Measurements from ENCODE around the gene SPATA32.
"Not testable (repeated sequence)": the region's sequence is repeated elsewhere in the genome, so short reads cannot be mapped to it uniquely, and the experiment has no call there.

SPATA32 gene

GRCh38 chr17:45255358-45255757 lies 6.5 kb downstream of the SPATA32 start:
- Mint-ChIP-seq H3K36me3 (ENCODE audit: low read depth) (peaks cover 11% of the 10 kb centered on the region), H3K27me3 (ENCODE audit: low read depth) (no peaks in the 10 kb centered on the region), H3K4me3 (no peak overlapping the region), H3K9me3 (no peaks in the 10 kb centered on the region), H3K4me1 (ENCODE audit: low read depth) (peaks cover 25% of the 10 kb centered on the region), H3K27ac (peak overlapping the region; percentile 10)
- DNase-seq (ENCODE audit: low spot score): no peak

GRCh38 chr17:45253879-45254278 lies 8.0 kb downstream of the SPATA32 start:
- H3K27ac Mint-ChIP-seq: peak overlapping the region; percentile 27
- H3K4me1 Mint-ChIP-seq (ENCODE audit: low read depth): peaks cover 31% of the 10 kb centered on the region
- no peaks in the 10 kb centered on the region for H3K9me3 Mint-ChIP-seq
- no peak for DNase-seq (ENCODE audit: low spot score)
- H3K36me3 Mint-ChIP-seq (ENCODE audit: low read depth): peaks cover 21% of the 10 kb centered on the region
- H3K27me3 Mint-ChIP-seq (ENCODE audit: low read depth): no peaks in the 10 kb centered on the region
- H3K4me3 Mint-ChIP-seq: no peak overlapping the region

- not testable (repeated sequence) for H3K4me3 Mint-ChIP-seq; H3K27me3 Mint-ChIP-seq (ENCODE audit: low read depth); H3K9me3 Mint-ChIP-seq; DNase-seq (ENCODE audit: low spot score)
- Mint-ChIP-seq H3K4me1 (ENCODE audit: low read depth) (peaks cover 38% of the 10 kb centered on the region), H3K36me3 (ENCODE audit: low read depth) (peaks cover 28% of the 10 kb centered on the region), H3K27ac (peak overlapping the region; percentile 28)
Observed at GRCh38 chr17:45253237-45253636, 8.7 kb downstream of the SPATA32 start.

GRCh38 chr17:45251931-45252330 lies 10.0 kb downstream of the SPATA32 start:
- H3K27ac Mint-ChIP-seq: no peak overlapping the region
- no peaks in the 10 kb centered on the region for H3K27me3 Mint-ChIP-seq (ENCODE audit: low read depth)
- H3K4me3 Mint-ChIP-seq: no peak overlapping the region
- peaks cover 31% of the 10 kb centered on the region for H3K36me3 Mint-ChIP-seq (ENCODE audit: low read depth)
- peaks cover 38% of the 10 kb centered on the region for H3K4me1 Mint-ChIP-seq (ENCODE audit: low read depth)
- no peaks in the 10 kb centered on the region for H3K9me3 Mint-ChIP-seq
- no peak for DNase-seq (ENCODE audit: low spot score)

GRCh38 chr17:45248132-45248957 lies 13.5 kb downstream of the SPATA32 start:
- DNase-seq (ENCODE audit: low spot score): peak; percentile 76
- Mint-ChIP-seq H3K27me3 (ENCODE audit: low read depth) (no peaks in the 10 kb centered on the region), H3K36me3 (ENCODE audit: low read depth) (peaks cover 55% of the 10 kb centered on the region), H3K4me1 (ENCODE audit: low read depth) (peaks cover 46% of the 10 kb centered on the region), H3K27ac (peak overlapping the region; percentile 85), H3K9me3 (no peaks in the 10 kb centered on the region), H3K4me3 (peak overlapping the region; percentile 84)

GRCh38 chr17:45247429-45248131 lies 14.3 kb downstream of the SPATA32 start:
- H3K36me3 Mint-ChIP-seq (ENCODE audit: low read depth): peaks cover 60% of the 10 kb centered on the region
- peak; percentile 97 for DNase-seq (ENCODE audit: low spot score)
- H3K27ac Mint-ChIP-seq: peak overlapping the region; percentile 94
- no peaks in the 10 kb centered on the region for H3K9me3 Mint-ChIP-seq
- peaks cover 43% of the 10 kb centered on the region for H3K4me1 Mint-ChIP-seq (ENCODE audit: low read depth)
- peak overlapping the region; percentile 85 for H3K4me3 Mint-ChIP-seq
- no peaks in the 10 kb centered on the region for H3K27me3 Mint-ChIP-seq (ENCODE audit: low read depth)

- peak overlapping the region; percentile 85 for H3K4me3 Mint-ChIP-seq
- peaks cover 41% of the 10 kb centered on the region for H3K4me1 Mint-ChIP-seq (ENCODE audit: low read depth)
- no peaks in the 10 kb centered on the region for H3K27me3 Mint-ChIP-seq (ENCODE audit: low read depth)
- peak overlapping the region; percentile 94 for H3K27ac Mint-ChIP-seq
- H3K9me3 Mint-ChIP-seq: no peaks in the 10 kb centered on the region
- H3K36me3 Mint-ChIP-seq (ENCODE audit: low read depth): peaks cover 65% of the 10 kb centered on the region
- DNase-seq (ENCODE audit: low spot score): no peak
Observed at GRCh38 chr17:45246861-45247428, 14.9 kb downstream of the SPATA32 start.

- H3K27me3 Mint-ChIP-seq (ENCODE audit: low read depth): no peaks in the 10 kb centered on the region
- H3K9me3 Mint-ChIP-seq: no peaks in the 10 kb centered on the region
- H3K4me3 Mint-ChIP-seq: peak overlapping the region; percentile 85
- DNase-seq (ENCODE audit: low spot score): no peak
- peak overlapping the region; percentile 94 for H3K27ac Mint-ChIP-seq
- peaks cover 40% of the 10 kb centered on the region for H3K4me1 Mint-ChIP-seq (ENCODE audit: low read depth)
- peaks cover 65% of the 10 kb centered on the region for H3K36me3 Mint-ChIP-seq (ENCODE audit: low read depth)
Observed at GRCh38 chr17:45246338-45246737, 15.6 kb downstream of the SPATA32 start.

- DNase-seq (ENCODE audit: low spot score): no peak
- peaks cover 37% of the 10 kb centered on the region for H3K4me1 Mint-ChIP-seq (ENCODE audit: low read depth)
- no peak overlapping the region for H3K4me3 Mint-ChIP-seq
- H3K27me3 Mint-ChIP-seq (ENCODE audit: low read depth): no peaks in the 10 kb centered on the region
- H3K36me3 Mint-ChIP-seq (ENCODE audit: low read depth): peaks cover 64% of the 10 kb centered on the region
- H3K9me3 Mint-ChIP-seq: no peaks in the 10 kb centered on the region
- H3K27ac Mint-ChIP-seq: peak overlapping the region; percentile 68
Observed at GRCh38 chr17:45244725-45245656, 16.9 kb downstream of the SPATA32 start.

GRCh38 chr17:45243750-45244149 lies 18.1 kb downstream of the SPATA32 start:
- Mint-ChIP-seq H3K4me1 (ENCODE audit: low read depth) (peaks cover 31% of the 10 kb centered on the region), H3K27ac (no peak overlapping the region), H3K4me3 (no peak overlapping the region), H3K9me3 (no peaks in the 10 kb centered on the region), H3K27me3 (ENCODE audit: low read depth) (no peaks in the 10 kb centered on the region), H3K36me3 (ENCODE audit: low read depth) (peaks cover 68% of the 10 kb centered on the region)
- no peak for DNase-seq (ENCODE audit: low spot score)

GRCh38 chr17:45242029-45242414 lies 19.9 kb downstream of the SPATA32 start:
- H3K4me3 Mint-ChIP-seq: no peak overlapping the region
- no peaks in the 10 kb centered on the region for H3K27me3 Mint-ChIP-seq (ENCODE audit: low read depth)
- H3K36me3 Mint-ChIP-seq (ENCODE audit: low read depth): peaks cover 77% of the 10 kb centered on the region
- peak overlapping the region; percentile 68 for H3K27ac Mint-ChIP-seq
- no peak for DNase-seq (ENCODE audit: low spot score)
- H3K4me1 Mint-ChIP-seq (ENCODE audit: low read depth): peaks cover 25% of the 10 kb centered on the region
- no peaks in the 10 kb centered on the region for H3K9me3 Mint-ChIP-seq

- Mint-ChIP-seq H3K36me3 (ENCODE audit: low read depth) (peaks cover 74% of the 10 kb centered on the region), H3K9me3 (no peaks in the 10 kb centered on the region), H3K27ac (no peak overlapping the region), H3K4me1 (ENCODE audit: low read depth) (peaks cover 19% of the 10 kb centered on the region), H3K4me3 (no peak overlapping the region), H3K27me3 (ENCODE audit: low read depth) (no peaks in the 10 kb centered on the region)
- DNase-seq (ENCODE audit: low spot score): no peak
Observed at GRCh38 chr17:45241328-45242028, 20.4 kb downstream of the SPATA32 start.

- DNase-seq (ENCODE audit: low spot score): no peak
- H3K9me3 Mint-ChIP-seq: no peaks in the 10 kb centered on the region
- H3K4me3 Mint-ChIP-seq: no peak overlapping the region
- H3K4me1 Mint-ChIP-seq (ENCODE audit: low read depth): peaks cover 15% of the 10 kb centered on the region
- peaks cover 72% of the 10 kb centered on the region for H3K36me3 Mint-ChIP-seq (ENCODE audit: low read depth)
- H3K27ac Mint-ChIP-seq: no peak overlapping the region
- H3K27me3 Mint-ChIP-seq (ENCODE audit: low read depth): no peaks in the 10 kb centered on the region
Observed at GRCh38 chr17:45240905-45241327, 21.0 kb downstream of the SPATA32 start.

All from T-helper 2 cell treated with Interferon-gamma antibody and Interleukin-4, amounts not matched to agents 5 μg/mL and 100 μg/mL, for 36 hours (primary cell).